Activated T-cell treated with anti-CD3 and anti-CD28 coated beads for 1 hour (primary cell): ENCODE results near the gene DCUN1D5.
"Not testable (repeated sequence)": the region's sequence is repeated elsewhere in the genome, so short reads cannot be mapped to it uniquely, and the experiment has no call there.

Experiments
- DNase-seq: peaks from one replicate; pipeline ENCODE4 v3.0.0-alpha.2; 2020; ENCODE audit warnings: low read depth

The DCUN1D5 gene

GRCh38 chr11:103055221-103055890 is 36.6 kb downstream of the DCUN1D5 start:
- DNase-seq, result no peak

- no peak for DNase-seq
These were observed 38.0 kb downstream of the DCUN1D5 start for GRCh38 chr11:103053997-103054396.

GRCh38 chr11:103051981-103052380 is 40.0 kb downstream of the DCUN1D5 start:
- DNase-seq, result no peak

GRCh38 chr11:103051151-103051801 is 40.7 kb downstream of the DCUN1D5 start:
- DNase-seq, result no peak

- no peak for DNase-seq
These were observed 41.6 kb downstream of the DCUN1D5 start for GRCh38 chr11:103050351-103050750.

- DNase-seq, result no peak
These were observed 44.1 kb downstream of the DCUN1D5 start for GRCh38 chr11:103047837-103048236.

- no peak for DNase-seq
These were observed 47.9 kb downstream of the DCUN1D5 start for GRCh38 chr11:103043826-103044678.

GRCh38 chr11:103042161-103042560 is 49.8 kb downstream of the DCUN1D5 start:
- no peak for DNase-seq

GRCh38 chr11:103035791-103036434 is 56.0 kb downstream of the DCUN1D5 start:
- DNase-seq, result peak; percentile 1

GRCh38 chr11:103035216-103035615 is 56.7 kb downstream of the DCUN1D5 start:
- no peak for DNase-seq

- no peak for DNase-seq
These were observed 60.1 kb downstream of the DCUN1D5 start for GRCh38 chr11:103031834-103032233.

GRCh38 chr11:103029401-103029800 is 62.6 kb downstream of the DCUN1D5 start:
- DNase-seq, result no peak

- not testable (repeated sequence) for DNase-seq
These were observed 63.5 kb downstream of the DCUN1D5 start for GRCh38 chr11:103028304-103029020.

- no peak for DNase-seq
These were observed 67.9 kb downstream of the DCUN1D5 start for GRCh38 chr11:103024086-103024485.

- no peak for DNase-seq
These were observed 75.9 kb downstream of the DCUN1D5 start for GRCh38 chr11:103016031-103016430.

GRCh38 chr11:103013421-103013820 is 78.5 kb downstream of the DCUN1D5 start:
- DNase-seq, result no peak
